ENCODE measurements around the gene RELN.
A peak's percentile ranks its signal among the peaks of the same experiment; 100 is the strongest.

Gene RELN

GRCh38 chr7:103445228-103446048, 544.0 kb downstream of the RELN start:
- peak; percentile 56 for DNase-seq

GRCh38 chr7:103439661-103440060, 549.8 kb downstream of the RELN start:
- no peak for DNase-seq

GRCh38 chr7:103437623-103438022, 551.8 kb downstream of the RELN start:
- DNase-seq: no peak

GRCh38 chr7:103432712-103433111, 556.7 kb downstream of the RELN start:
- no peak for DNase-seq

- no peak for DNase-seq
Measured at GRCh38 chr7:103425177-103425576, 564.3 kb downstream of the RELN start.

GRCh38 chr7:103423467-103424179, 565.8 kb downstream of the RELN start:
- DNase-seq: no peak
